Measurements from ENCODE around the gene ITM2C.

The ITM2C gene

GRCh38 chr2:230925879-230926765 lies 61.4 kb downstream of the ITM2C start:
- DNase-seq (ENCODE audit: low read depth in 2 of 2), result peak in 1 of 2 experiments; percentile 52

- DNase-seq (ENCODE audit: low read depth in 2 of 2), result no peak
Measured at GRCh38 chr2:230927711-230928341, 63.1 kb downstream of the ITM2C start.
